ENCODE data around the gene CCL18. TPM values are rescaled to one million over a fixed set of nuclear protein-coding genes. Genes with fewer than 3 reads are reported as not detected.

CCL18 gene
- total and polyA plus RNA-seq, 7 donors = 0.04 to 11.9 (median 0.59) TPM; not detected in 2

- DNase-seq = no peak
- Histone ChIP-seq H3K36me3 (ENCODE audit: insufficient read depth in 1 of 2, low read depth in 1 of 2) (no peaks in the 10 kb centered on the region), H3K27ac (no peak overlapping the region), H3K4me1 (no peaks in the 10 kb centered on the region), H3K9me3 (no peaks in the 10 kb centered on the region), H3K27me3 (ENCODE audit: insufficient read depth in 3 of 3, low read length in 2 of 3) (no peaks in the 10 kb centered on the region), H3K4me3 (no peak overlapping the region)
- ATAC-seq = no peak
- intact Hi-C loops (cut with DNase I) = no loop called here
- TF ChIP-seq CTCF (IDR thresholded peaks at IDR 0.05) = no peak
Measured at GRCh38 chr17:36069136-36069535, 5.1 kb downstream of the CCL18 start.

- WGBS, 3 donors = 66 to 72% (median 70%) methylated on average over 3 of the region's 3 CpGs
- ATAC-seq (no peak), DNase-seq (no peak)
- no peak overlapping the region for H3K27ac ChIP-seq
- no peaks in the 10 kb centered on the region for H3K36me3 ChIP-seq (ENCODE audit: insufficient read depth in 1 of 2, low read depth in 1 of 2)
- no peak for TF ChIP-seq CTCF (IDR thresholded peaks at IDR 0.05)
- no peak overlapping the region for H3K4me3 ChIP-seq
- intact Hi-C loops (cut with DNase I) = loop anchor here in 1 of 2 donors (5.0 kb wide), 1 partner anchor 98 kb away; no protein-coding TSS in a partner anchor
- H3K27me3 ChIP-seq (ENCODE audit: insufficient read depth in 3 of 3, low read length in 2 of 3) = no peaks in the 10 kb centered on the region
- no peaks in the 10 kb centered on the region for H3K4me1 ChIP-seq
- H3K9me3 ChIP-seq = no peaks in the 10 kb centered on the region
Measured at GRCh38 chr17:36070427-36070826, 6.4 kb downstream of the CCL18 start.

- no peak for DNase-seq
- no peak overlapping the region for H3K27ac ChIP-seq
- WGBS, 3 donors = 60 to 70% (median 66%) methylated on average over 2 of the region's 2 CpGs
- ATAC-seq = no peak
- no peaks in the 10 kb centered on the region for H3K36me3 ChIP-seq (ENCODE audit: insufficient read depth in 1 of 2, low read depth in 1 of 2)
- H3K9me3 ChIP-seq = no peaks in the 10 kb centered on the region
- intact Hi-C loops (cut with DNase I) = loop anchor here in 1 of 2 donors (5.0 kb wide), 1 partner anchor 99 kb away; no protein-coding TSS in a partner anchor
- no peaks in the 10 kb centered on the region for H3K27me3 ChIP-seq (ENCODE audit: insufficient read depth in 3 of 3, low read length in 2 of 3)
- no peaks in the 10 kb centered on the region for H3K4me1 ChIP-seq
- no peak for TF ChIP-seq CTCF (IDR thresholded peaks at IDR 0.05)
- no peak overlapping the region for H3K4me3 ChIP-seq
Measured at GRCh38 chr17:36071751-36072150, 7.7 kb downstream of the CCL18 start.

- Histone ChIP-seq H3K27me3 (ENCODE audit: insufficient read depth in 3 of 3, low read length in 2 of 3) (no peaks in the 10 kb centered on the region), H3K4me1 (no peaks in the 10 kb centered on the region), H3K36me3 (ENCODE audit: insufficient read depth in 1 of 2, low read depth in 1 of 2) (no peaks in the 10 kb centered on the region), H3K4me3 (no peak overlapping the region), H3K27ac (no peak overlapping the region), H3K9me3 (no peaks in the 10 kb centered on the region)
- ATAC-seq = no peak
- peak; percentile 49 for TF ChIP-seq CTCF (IDR thresholded peaks at IDR 0.05)
- peak; percentile 22 to 63 for DNase-seq
- WGBS, 3 donors = 30 to 32% (median 31%) methylated on average over 12 of the region's 12 CpGs
- intact Hi-C loops (cut with DNase I) = loop anchor here in 1 of 2 donors (5.0 kb wide), 1 partner anchor 100 kb away; no protein-coding TSS in a partner anchor
Measured at GRCh38 chr17:36072431-36073121, 8.5 kb downstream of the CCL18 start.
